ENCODE data around the gene PRMT3. TPM values are rescaled to one million over a fixed set of nuclear protein-coding genes. Genes with fewer than 3 reads are reported as not detected.

PRMT3 gene
- total and polyA plus RNA-seq, 10 donors: 6.9 to 20.7 (median 13.8) TPM

- no peaks in the 10 kb centered on the region for H3K4me1 ChIP-seq
- H3K9me3 ChIP-seq: no peaks in the 10 kb centered on the region
- TF ChIP-seq POLR2AphosphoS5 (IDR thresholded peaks at IDR 0.05): no peak
- no peak for TF ChIP-seq POLR2A (IDR thresholded peaks at IDR 0.05)
- TF ChIP-seq CTCF (IDR thresholded peaks at IDR 0.05 in 8 of 11, conservative IDR thresholded peaks at IDR 0.05 in 3 of 11): no peak
- peaks cover 0 to 67% (median 3%) of the 10 kb centered on the region in 6 donors for H3K36me3 ChIP-seq
- H3K27ac ChIP-seq: no peak overlapping the region
- no peaks in the 10 kb centered on the region for H3K27me3 ChIP-seq (replicated peaks in 1 of 7)
- no peak for DNase-seq
- intact Hi-C loops (cut with DNase I; ENCODE audit: low total_unique reads): no loop called here
- H3K4me3 ChIP-seq: no peak overlapping the region
Observed at GRCh38 chr11:20501252-20501651, 113.7 kb downstream of the PRMT3 start.

GRCh38 chr11:20501971-20502370, 114.5 kb downstream of the PRMT3 start:
- Histone ChIP-seq H3K27ac (no peak overlapping the region), H3K4me3 (no peak overlapping the region), H3K36me3 (peaks cover 0 to 62% (median 3%) of the 10 kb centered on the region in 6 donors), H3K27me3 (replicated peaks in 1 of 7) (no peaks in the 10 kb centered on the region), H3K9me3 (no peaks in the 10 kb centered on the region), H3K4me1 (no peaks in the 10 kb centered on the region)
- 89 to 99% (median 90%) methylated on average over 4 of the region's 4 CpGs for WGBS, 5 donors
- intact Hi-C loops (cut with DNase I; ENCODE audit: low total_unique reads): no loop called here
- TF ChIP-seq CTCF (IDR thresholded peaks at IDR 0.05 in 8 of 11, conservative IDR thresholded peaks at IDR 0.05 in 3 of 11): no peak
- no peak for DNase-seq

GRCh38 chr11:20511982-20512381, 124.5 kb downstream of the PRMT3 start:
- Histone ChIP-seq H3K27ac (no peak overlapping the region), H3K4me1 (no peaks in the 10 kb centered on the region), H3K36me3 (peaks cover 0 to 29% (median 2%) of the 10 kb centered on the region in 6 donors), H3K27me3 (replicated peaks in 1 of 7) (no peaks in the 10 kb centered on the region), H3K4me3 (no peak overlapping the region), H3K9me3 (no peaks in the 10 kb centered on the region)
- intact Hi-C loops (cut with DNase I; ENCODE audit: low total_unique reads): no loop called here
- WGBS, 5 donors: 93 to 99% (median 96%) methylated on average over 5 of the region's 5 CpGs
- TF ChIP-seq CTCF (IDR thresholded peaks at IDR 0.05 in 8 of 11, conservative IDR thresholded peaks at IDR 0.05 in 3 of 11) (no peak), POLR2A (IDR thresholded peaks at IDR 0.05) (no peak), POLR2AphosphoS5 (IDR thresholded peaks at IDR 0.05) (no peak)
- DNase-seq: no peak

- H3K4me1 ChIP-seq: no peaks in the 10 kb centered on the region
- H3K4me3 ChIP-seq: no peak overlapping the region
- intact Hi-C loops (cut with DNase I; ENCODE audit: low total_unique reads): no loop called here
- WGBS, 5 donors: 79 to 91% (median 88%) methylated on average over 4 of the region's 4 CpGs
- TF ChIP-seq CTCF (IDR thresholded peaks at IDR 0.05 in 8 of 11, conservative IDR thresholded peaks at IDR 0.05 in 3 of 11) (no peak), POLR2AphosphoS5 (IDR thresholded peaks at IDR 0.05) (no peak), POLR2A (IDR thresholded peaks at IDR 0.05) (no peak)
- no peak for DNase-seq
- no peaks in the 10 kb centered on the region for H3K27me3 ChIP-seq (replicated peaks in 1 of 7)
- H3K27ac ChIP-seq: no peak overlapping the region
- H3K9me3 ChIP-seq: no peaks in the 10 kb centered on the region
- peaks cover 0 to 21% (median 2%) of the 10 kb centered on the region in 6 donors for H3K36me3 ChIP-seq
Observed at GRCh38 chr11:20512869-20513268, 125.4 kb downstream of the PRMT3 start.

Data from spleen (tissue), 11 donors.